Measurements from ENCODE around the gene OTULIN. TPM values are rescaled to one million over a fixed set of nuclear protein-coding genes. Genes with fewer than 3 reads are reported as not detected.

Gene OTULIN
- total and polyA plus RNA-seq, 7 donors, result 2.3 to 20.4 (median 12.4) TPM

DNA sequence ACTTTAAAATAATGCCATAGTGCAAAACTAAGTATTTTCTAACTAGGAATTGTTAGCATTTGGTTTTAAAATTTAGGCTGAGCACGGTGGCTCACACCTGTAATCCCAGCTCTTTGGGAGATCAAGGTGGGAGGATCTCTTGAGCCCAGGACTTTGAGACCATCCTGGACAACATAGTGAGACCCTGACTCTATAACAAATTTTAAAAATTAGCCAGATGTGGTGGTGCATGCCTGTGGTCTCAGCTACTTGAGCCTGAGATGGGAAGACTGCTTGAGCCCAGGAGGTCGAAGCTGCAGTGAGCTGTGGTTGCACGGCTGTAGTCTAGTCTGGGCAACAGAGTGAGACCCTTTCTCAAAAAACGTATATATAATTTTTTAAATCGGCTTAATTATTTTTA lies 4.9 kb downstream of the OTULIN start:
- Histone ChIP-seq H3K4me3 (no peak overlapping the region), H3K27me3 (ENCODE audit: insufficient read depth in 3 of 3, low read length in 2 of 3) (no peaks in the 10 kb centered on the region), H3K9me3 (no peaks in the 10 kb centered on the region), H3K36me3 (ENCODE audit: insufficient read depth in 1 of 2, low read depth in 1 of 2) (no peaks in the 10 kb centered on the region), H3K4me1 (peaks cover 25% of the 10 kb centered on the region), H3K27ac (no peak overlapping the region)
- intact Hi-C loops (cut with DNase I), result no loop called here
- DNase-seq (no peak), ATAC-seq (no peak)
- TF ChIP-seq CTCF (IDR thresholded peaks at IDR 0.05), result no peak
- 91 to 93% (median 92%) methylated on average over 5 of the region's 5 CpGs for WGBS, 3 donors

DNA sequence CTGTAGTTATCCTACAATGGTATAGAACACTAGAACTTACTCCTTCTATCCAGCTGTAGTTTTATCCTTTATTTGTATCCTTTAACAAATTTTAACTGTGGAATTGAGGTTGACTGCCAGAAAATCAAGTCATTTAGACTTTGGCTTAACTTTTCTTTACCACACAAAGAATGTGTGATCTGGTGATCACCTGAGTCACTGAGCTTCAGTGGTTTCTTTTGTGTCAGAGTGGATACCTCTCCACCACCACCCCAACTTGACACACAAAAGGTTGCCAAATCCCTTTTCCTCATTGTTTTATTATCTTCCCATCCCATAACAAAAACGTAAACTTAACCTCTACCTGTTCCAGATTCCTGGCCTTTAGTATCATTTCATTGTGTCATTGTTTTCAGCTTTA lies 5.5 kb downstream of the OTULIN start:
- Histone ChIP-seq H3K4me3 (no peak overlapping the region), H3K36me3 (ENCODE audit: insufficient read depth in 1 of 2, low read depth in 1 of 2) (no peaks in the 10 kb centered on the region), H3K27ac (no peak overlapping the region), H3K4me1 (peaks cover 25% of the 10 kb centered on the region), H3K27me3 (ENCODE audit: insufficient read depth in 3 of 3, low read length in 2 of 3) (no peaks in the 10 kb centered on the region), H3K9me3 (no peaks in the 10 kb centered on the region)
- intact Hi-C loops (cut with DNase I), result no loop called here
- DNase-seq, result no peak
- TF ChIP-seq CTCF (IDR thresholded peaks at IDR 0.05), result no peak
- WGBS, 3 donors, result 64 to 90% (median 86%) methylated on average over 1 of the region's 1 CpG
- no peak for ATAC-seq

DNA sequence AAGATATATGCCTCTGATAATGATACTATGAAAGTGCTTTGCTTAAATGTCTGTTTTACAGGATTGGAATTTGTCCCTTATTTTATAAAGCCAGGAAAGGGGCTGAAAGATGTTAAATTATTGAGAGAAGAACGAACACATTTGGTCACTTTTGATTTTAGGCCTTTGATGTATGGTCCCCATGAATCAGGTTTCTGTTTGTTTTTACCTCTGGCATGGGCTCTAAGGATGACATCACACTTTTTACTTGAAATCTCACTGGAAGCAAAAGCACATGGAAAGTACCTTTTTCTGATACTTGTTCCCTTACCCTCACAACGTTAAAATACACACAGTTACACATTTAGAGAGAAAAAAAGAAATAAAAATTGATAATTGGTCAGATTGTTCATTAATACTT lies 6.9 kb downstream of the OTULIN start:
- ATAC-seq, result no peak
- peaks cover 21% of the 10 kb centered on the region for H3K4me1 ChIP-seq

GRCh38 chr5:14672082-14672481 lies 7.6 kb downstream of the OTULIN start:
- Histone ChIP-seq H3K27ac (no peak overlapping the region), H3K4me3 (no peak overlapping the region), H3K9me3 (no peaks in the 10 kb centered on the region), H3K36me3 (ENCODE audit: insufficient read depth in 1 of 2, low read depth in 1 of 2) (no peaks in the 10 kb centered on the region), H3K4me1 (peaks cover 19% of the 10 kb centered on the region), H3K27me3 (ENCODE audit: insufficient read depth in 3 of 3, low read length in 2 of 3) (no peaks in the 10 kb centered on the region)
- WGBS, 3 donors, result 78 to 80% (median 79%) methylated on average over 4 of the region's 4 CpGs
- TF ChIP-seq CTCF (IDR thresholded peaks at IDR 0.05), result no peak
- ATAC-seq, result no peak
- intact Hi-C loops (cut with DNase I), result no loop called here
- DNase-seq, result no peak

More for the DNA sequence above, 6.9 kb downstream of the OTULIN start:
- intact Hi-C loops (cut with DNase I), result no loop called here
- Histone ChIP-seq H3K36me3 (ENCODE audit: insufficient read depth in 1 of 2, low read depth in 1 of 2) (no peaks in the 10 kb centered on the region), H3K9me3 (no peaks in the 10 kb centered on the region), H3K27me3 (ENCODE audit: insufficient read depth in 3 of 3, low read length in 2 of 3) (no peaks in the 10 kb centered on the region), H3K4me3 (no peak overlapping the region), H3K27ac (no peak overlapping the region)
- 46 to 64% (median 58%) methylated on average over 2 of the region's 2 CpGs for WGBS, 3 donors
- no peak for DNase-seq
- no peak for TF ChIP-seq CTCF (IDR thresholded peaks at IDR 0.05)

All from psoas muscle (tissue), 8 donors.